C4-2B (cell line): ENCODE measurements around the gene WFS1.

Source experiments
- H3K27ac ChIP-seq: fragments of 450-650 bp; 2 replicates; pipeline ENCODE4 v1.5.1; 2017
- CTCF ChIP-seq: fragments of 450-650 bp; conservative IDR thresholded peaks from 2 replicates; pipeline ENCODE4 v1.5.1; 2017; ENCODE audit warnings: mild to moderate bottlenecking
- ZFX ChIP-seq: fragments of 450-650 bp; IDR thresholded peaks from 2 replicates; pipeline ENCODE4 v1.6.1; 2017

WFS1 gene

GRCh38 chr4:6330384-6330767, 60.7 kb downstream of the WFS1 start:
- H3K27ac ChIP-seq = no peak overlapping the region
- TF ChIP-seq ZFX (no peak), CTCF (no peak)

- no peak overlapping the region for H3K27ac ChIP-seq
- peak; percentile 69 for TF ChIP-seq CTCF
- no peak for TF ChIP-seq ZFX
Measured at GRCh38 chr4:6331018-6331417, 61.4 kb downstream of the WFS1 start.

GRCh38 chr4:6331468-6331867, 61.8 kb downstream of the WFS1 start:
- TF ChIP-seq CTCF (no peak), ZFX (no peak)
- no peak overlapping the region for H3K27ac ChIP-seq

- H3K27ac ChIP-seq = no peak overlapping the region
- no peak for TF ChIP-seq ZFX
- TF ChIP-seq CTCF = peak; percentile 54
Measured at GRCh38 chr4:6332042-6332668, 62.5 kb downstream of the WFS1 start.

GRCh38 chr4:6332669-6333050, 63.0 kb downstream of the WFS1 start:
- TF ChIP-seq ZFX (no peak), CTCF (no peak)

GRCh38 chr4:6333301-6334202, 63.9 kb downstream of the WFS1 start:
- no peak overlapping the region for H3K27ac ChIP-seq
- TF ChIP-seq ZFX (no peak), CTCF (peak; percentile 82)

More at GRCh38 chr4:6332669-6333050, 63.0 kb downstream of the WFS1 start:
- no peak overlapping the region for H3K27ac ChIP-seq

GRCh38 chr4:6334203-6334887, 64.7 kb downstream of the WFS1 start:
- peak; percentile 52 for TF ChIP-seq CTCF
- TF ChIP-seq ZFX = no peak
- H3K27ac ChIP-seq = no peak overlapping the region
